ENCODE measurements around the gene DPY19L3. TPM values are rescaled to one million over a fixed set of nuclear protein-coding genes. Genes with fewer than 3 reads are reported as not detected.
"Not testable (repeated sequence)": the region's sequence is repeated elsewhere in the genome, so short reads cannot be mapped to it uniquely, and the experiment has no call there.

Gene DPY19L3
- polyA plus RNA-seq, 3 donors: 57.0 to 60.2 (median 58.8) TPM

DNA sequence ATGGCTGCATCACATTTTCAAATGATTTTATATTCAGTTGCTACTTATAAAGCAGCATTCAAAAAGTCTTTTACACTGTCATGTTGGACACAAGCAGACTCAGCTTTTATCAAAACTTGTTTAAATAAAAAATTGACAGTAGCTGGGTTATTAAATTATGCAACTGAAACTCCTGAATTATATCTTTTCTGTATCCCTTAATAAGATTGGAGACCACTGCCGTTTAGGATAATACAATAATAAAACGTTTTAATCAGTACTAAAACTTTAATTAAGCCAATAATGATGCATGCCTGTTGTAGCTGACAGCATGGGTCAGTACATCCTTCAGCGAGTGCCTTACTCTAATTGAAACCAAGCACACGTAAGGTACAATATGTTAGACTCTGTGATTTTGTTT, 78.0 kb downstream of the DPY19L3 start:
- DNase-seq (ENCODE audit: low read depth in 3 of 3, low spot score in 2 of 3): no peak

DNA sequence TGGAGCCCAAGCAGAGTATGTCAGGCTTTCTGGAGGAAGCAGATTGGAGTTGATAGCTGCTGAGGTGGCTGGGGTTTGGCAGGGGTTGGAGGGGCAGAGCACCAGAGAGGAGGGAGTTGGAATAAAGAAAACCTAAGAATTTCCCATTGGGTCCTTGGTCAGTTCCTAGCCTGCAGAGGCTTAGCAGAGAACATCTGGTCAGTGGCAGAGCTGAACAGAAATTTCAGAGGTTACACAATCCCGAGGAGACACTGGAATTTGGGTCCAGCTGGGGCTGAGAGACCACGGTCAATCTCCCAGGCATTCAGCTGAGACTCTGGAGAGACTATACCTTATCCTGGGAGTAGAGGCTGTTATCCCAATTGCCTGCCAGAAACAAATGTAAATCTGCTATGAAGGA, 84.4 kb downstream of the DPY19L3 start:
- no peak for DNase-seq (ENCODE audit: low read depth in 3 of 3, low spot score in 2 of 3)

GRCh38 chr19:32497391-32497790, 91.8 kb downstream of the DPY19L3 start:
- DNase-seq (ENCODE audit: low read depth in 3 of 3, low spot score in 2 of 3): peak in 1 of 3 donors; percentile 5

DNA sequence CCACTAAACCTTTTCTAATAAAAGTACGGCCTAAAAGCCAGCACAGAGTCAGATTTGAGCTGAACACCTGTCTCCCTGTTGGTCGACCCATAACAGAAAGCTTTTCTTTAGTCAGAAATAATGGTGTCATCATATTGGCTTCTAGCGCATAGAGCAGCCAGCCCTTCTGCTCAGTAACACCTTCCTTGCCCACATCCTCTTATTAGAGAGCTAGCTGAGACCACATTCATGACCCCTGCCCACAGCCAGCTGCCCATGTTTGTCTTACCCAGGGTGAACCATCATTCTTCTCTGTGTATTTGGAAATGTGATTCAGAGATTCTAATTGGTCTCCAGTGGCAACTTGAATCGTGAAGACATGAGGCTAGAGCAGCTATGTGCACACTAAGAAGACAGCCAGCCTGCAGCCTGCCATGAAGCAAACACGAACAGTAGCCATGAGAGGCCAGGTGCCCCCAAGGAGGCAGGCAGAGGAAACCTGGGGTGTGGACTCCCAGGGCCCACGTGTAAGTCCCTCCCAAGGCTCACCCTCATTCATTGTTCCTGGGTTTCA, 93.2 kb downstream of the DPY19L3 start:
- DNase-seq (ENCODE audit: low read depth in 3 of 3, low spot score in 2 of 3): no peak

DNA sequence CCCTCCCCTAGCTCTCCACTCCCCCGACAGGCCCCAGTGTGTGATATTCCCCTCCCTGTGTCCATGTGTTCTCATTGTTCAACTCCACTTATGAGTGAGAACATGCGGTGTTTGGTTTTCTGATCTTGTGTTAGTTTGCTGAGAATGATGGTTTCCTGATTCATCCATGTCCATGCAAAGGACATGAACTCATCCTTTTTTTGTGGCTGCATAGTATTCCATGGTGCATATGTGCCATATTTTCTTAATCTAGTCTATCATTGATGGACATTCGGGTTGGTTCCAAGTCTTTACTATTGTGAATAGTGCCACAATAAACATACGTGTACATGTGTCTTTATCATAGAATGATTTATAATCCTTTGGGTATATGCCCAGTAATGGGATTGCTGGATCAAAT, 106.9 kb downstream of the DPY19L3 start:
- not testable (repeated sequence) for DNase-seq (ENCODE audit: low read depth in 3 of 3, low spot score in 2 of 3)

DNA sequence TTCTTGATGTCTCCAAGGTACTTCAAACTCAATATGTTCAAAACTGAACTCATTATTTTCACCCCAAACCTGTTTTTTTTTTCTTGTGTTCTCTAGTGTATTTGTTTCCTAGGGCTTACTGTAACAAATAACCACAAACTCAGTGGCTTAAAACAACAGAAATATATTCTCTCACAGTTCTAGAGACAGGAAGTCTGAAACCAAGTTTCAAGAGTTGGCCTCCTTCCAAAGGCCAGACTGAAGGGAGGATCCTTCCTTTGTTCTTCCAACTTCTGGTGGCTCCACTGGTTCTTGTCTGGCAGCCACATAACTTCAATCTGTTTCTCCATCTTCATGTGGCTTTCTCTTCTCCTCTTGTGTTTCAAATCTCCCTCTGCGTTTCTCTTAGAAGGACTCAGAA, 113.5 kb downstream of the DPY19L3 start:
- DNase-seq (ENCODE audit: low read depth in 3 of 3, low spot score in 2 of 3): no peak

- no peak for DNase-seq (ENCODE audit: low read depth in 3 of 3, low spot score in 2 of 3)
Observed at GRCh38 chr19:32522967-32523366, 117.4 kb downstream of the DPY19L3 start.

GRCh38 chr19:32526895-32527294, 121.3 kb downstream of the DPY19L3 start:
- DNase-seq (ENCODE audit: low read depth in 3 of 3, low spot score in 2 of 3): no peak

DNA sequence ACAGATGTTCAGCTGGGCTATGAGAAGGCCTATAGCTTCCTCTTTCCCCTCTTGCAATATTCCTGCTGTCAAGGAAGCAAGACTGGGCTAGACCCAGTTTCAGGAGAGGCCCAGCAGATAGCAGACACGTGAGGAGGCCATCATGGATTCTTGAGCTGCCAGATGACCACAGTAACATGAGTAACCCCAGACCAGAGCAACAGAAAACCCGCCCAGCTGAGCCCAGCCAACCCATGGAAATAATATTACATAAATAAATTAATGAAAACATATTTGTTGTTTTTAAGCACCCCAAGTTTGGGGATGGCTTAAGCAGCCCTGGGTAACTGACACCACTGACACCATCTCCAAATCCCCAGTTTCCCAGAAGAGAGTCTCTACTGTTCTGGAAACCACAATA, 125.2 kb downstream of the DPY19L3 start:
- no peak for DNase-seq (ENCODE audit: low read depth in 3 of 3, low spot score in 2 of 3)

GRCh38 chr19:32532233-32532632, 126.7 kb downstream of the DPY19L3 start:
- no peak for DNase-seq (ENCODE audit: low read depth in 3 of 3, low spot score in 2 of 3)

Other genes with a start within 250 kb of the DPY19L3 start
- 10 to 100 TPM; 24.2 to 28.1 (median 27.7) TPM for gene ZNF507, start 60.2 kb upstream of the DPY19L3 start, polyA plus RNA-seq (ENCODE audit: insufficient read length in 3 of 3)
- gene PDCD5, start 175.4 kb downstream of the DPY19L3 start, polyA plus RNA-seq (ENCODE audit: insufficient read length in 3 of 3): 100 to 1,000 TPM; 106 to 128 (median 123) TPM